Progenitor cell of endocrine pancreas (in vitro differentiated cells): ENCODE results near the gene MEIS1. TPM values are rescaled to one million over a fixed set of nuclear protein-coding genes. Genes with fewer than 3 reads are reported as not detected.
A peak's percentile ranks its signal among the peaks of the same experiment; 100 is the strongest.

Experiments used
- DNase-seq: peaks from one replicate; pipeline ENCODE4 v3.0.0; 2021; ENCODE audit warnings: low spot score; ENCODE audit not compliant: unreplicated experiment
- H3K27ac Mint-ChIP-seq: 2 replicates; pipeline ENCODE4 v1.8.0; 2021; ENCODE audit warnings: mild to moderate bottlenecking, moderate library complexity, mixed read lengths
- H3K27me3 Mint-ChIP-seq: 2 replicates; pipeline ENCODE4 v1.8.0; 2021; ENCODE audit warnings: mixed read lengths
- H3K36me3 Mint-ChIP-seq: 2 replicates; pipeline ENCODE4 v1.8.0; 2022; ENCODE audit warnings: mixed read lengths; ENCODE audit not compliant: insufficient read depth
- H3K4me1 Mint-ChIP-seq: 2 replicates; pipeline ENCODE4 v1.8.0; 2021; ENCODE audit warnings: low read depth, mixed read lengths
- H3K4me3 Mint-ChIP-seq: 2 replicates; pipeline ENCODE4 v1.8.0; 2021; ENCODE audit warnings: low read depth, mild to moderate bottlenecking, moderate library complexity, mixed read lengths
- H3K9me3 Mint-ChIP-seq: 2 replicates; pipeline ENCODE4 v1.8.0; 2021; ENCODE audit warnings: low read depth, mixed read lengths
- CTCF ChIP-seq: fragments of 200-600 bp; sonication (generic); IDR thresholded peaks from one replicate; pipeline ENCODE4 v1.5.0; 2021; ENCODE audit warnings: antibody characterized with exemption, mild to moderate bottlenecking; ENCODE audit not compliant: unreplicated experiment
- total RNA-seq: library from RNA; stranded (reverse); gene quantifications from 2 replicates; pipeline ENCODE4 v1.2.1, GENCODE V29; 2021

MEIS1 gene
- total RNA-seq, 1 donor from 2014 or later = 296 TPM

GRCh38 chr2:66507673-66508201 lies 72.8 kb downstream of the MEIS1 start:
- peak overlapping the region; percentile 91 for H3K27ac Mint-ChIP-seq
- no peaks in the 10 kb centered on the region for H3K9me3 Mint-ChIP-seq
- peaks cover 55% of the 10 kb centered on the region for H3K4me1 Mint-ChIP-seq
- H3K27me3 Mint-ChIP-seq = no peaks in the 10 kb centered on the region
- no peak for TF ChIP-seq CTCF
- H3K4me3 Mint-ChIP-seq = peak overlapping the region; percentile 59
- H3K36me3 Mint-ChIP-seq = peaks cover 21% of the 10 kb centered on the region
- DNase-seq = peak; percentile 18

- no peaks in the 10 kb centered on the region for H3K27me3 Mint-ChIP-seq
- no peak for DNase-seq
- H3K4me3 Mint-ChIP-seq = peak overlapping the region; percentile 35
- TF ChIP-seq CTCF = no peak
- no peaks in the 10 kb centered on the region for H3K9me3 Mint-ChIP-seq
- H3K36me3 Mint-ChIP-seq = peaks cover 23% of the 10 kb centered on the region
- H3K4me1 Mint-ChIP-seq = peaks cover 57% of the 10 kb centered on the region
- H3K27ac Mint-ChIP-seq = peak overlapping the region; percentile 85
Measured at GRCh38 chr2:66508484-66509071, 73.7 kb downstream of the MEIS1 start.

DNA sequence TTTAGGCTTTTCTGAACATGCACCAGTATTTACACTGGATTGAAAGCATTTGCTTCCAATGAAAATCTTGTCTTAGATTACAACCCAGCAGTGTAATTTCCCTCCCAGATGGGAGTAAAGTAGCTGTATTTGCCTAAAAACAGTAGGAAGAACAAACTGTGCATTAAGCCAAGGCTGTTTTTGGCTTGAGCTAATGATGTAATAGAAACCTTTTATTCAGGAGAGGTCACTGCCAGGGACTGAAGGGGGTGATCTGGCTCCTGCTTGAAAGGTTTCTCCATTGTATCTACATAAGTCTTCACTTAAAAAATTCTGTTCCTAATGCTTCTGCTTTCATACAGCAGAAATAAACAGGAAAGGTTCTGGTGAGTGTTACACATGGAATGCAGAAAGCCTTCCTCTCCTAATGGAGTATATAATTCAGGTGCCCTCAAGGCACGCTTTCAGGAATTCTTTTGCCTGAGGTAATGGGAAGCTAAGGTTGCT lies 74.4 kb downstream of the MEIS1 start:
- Mint-ChIP-seq H3K4me1 (peaks cover 57% of the 10 kb centered on the region), H3K4me3 (no peak overlapping the region), H3K27ac (peak overlapping the region; percentile 82), H3K9me3 (no peaks in the 10 kb centered on the region), H3K36me3 (peaks cover 21% of the 10 kb centered on the region), H3K27me3 (no peaks in the 10 kb centered on the region)
- TF ChIP-seq CTCF = no peak
- DNase-seq = no peak

DNA sequence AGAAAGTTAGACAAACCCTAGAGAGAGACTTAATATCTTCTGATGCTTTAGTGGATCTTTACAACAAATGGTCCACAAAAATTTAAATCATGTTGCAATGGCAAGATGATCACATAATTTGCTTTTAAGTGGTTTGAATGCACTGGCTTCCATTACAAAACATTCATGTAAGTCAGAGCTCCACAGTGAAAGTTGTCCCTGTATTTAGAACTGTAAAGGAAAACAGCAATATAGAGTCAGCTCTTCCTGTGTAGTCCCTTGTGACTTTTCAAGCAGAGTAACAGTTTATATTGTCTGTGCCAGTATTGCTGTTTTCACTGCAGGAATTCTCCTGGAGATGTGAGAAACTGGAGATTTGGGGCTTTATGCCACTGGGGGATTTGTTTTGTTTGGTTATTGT lies 77.7 kb downstream of the MEIS1 start:
- H3K4me1 Mint-ChIP-seq = peaks cover 47% of the 10 kb centered on the region

GRCh38 chr2:66515743-66516142 lies 80.8 kb downstream of the MEIS1 start:
- DNase-seq = no peak
- Mint-ChIP-seq H3K36me3 (peaks cover 39% of the 10 kb centered on the region), H3K4me3 (no peak overlapping the region), H3K27me3 (no peaks in the 10 kb centered on the region), H3K4me1 (peaks cover 24% of the 10 kb centered on the region), H3K27ac (no peak overlapping the region), H3K9me3 (no peaks in the 10 kb centered on the region)
- no peak for TF ChIP-seq CTCF

More for the DNA sequence above, 77.7 kb downstream of the MEIS1 start:
- TF ChIP-seq CTCF = no peak
- no peaks in the 10 kb centered on the region for H3K9me3 Mint-ChIP-seq
- peaks cover 36% of the 10 kb centered on the region for H3K36me3 Mint-ChIP-seq
- peak overlapping the region; percentile 59 for H3K27ac Mint-ChIP-seq
- no peaks in the 10 kb centered on the region for H3K27me3 Mint-ChIP-seq
- no peak overlapping the region for H3K4me3 Mint-ChIP-seq
- DNase-seq = no peak
